Mucosa of rectum (tissue), 2 donors: ENCODE measurements around the gene PIP4K2C.
"Not testable (repeated sequence)": the region's sequence is repeated elsewhere in the genome, so short reads cannot be mapped to it uniquely, and the experiment has no call there.

ENCODE experiments used
- H3K27ac ChIP-seq, 2 donors: one replicate each; pipeline ENCODE4 v1.7.0; 2013; ENCODE audit warnings: inconsistent platforms in 2 of 2, low read depth in 2 of 2, low read length in 2 of 2
- H3K27me3 ChIP-seq, 2 donors: one replicate each; pipeline ENCODE4 v1.7.0; 2013; ENCODE audit warnings: low read length in 2 of 2; ENCODE audit not compliant: control insufficient read depth in 2 of 2, insufficient read depth in 2 of 2
- H3K36me3 ChIP-seq, 2 donors: one replicate each; pipeline ENCODE4 v1.7.0; 2013; ENCODE audit warnings: low read length in 2 of 2; ENCODE audit not compliant: control insufficient read depth in 2 of 2, insufficient read depth in 2 of 2
- H3K4me1 ChIP-seq, 2 donors: one replicate each; pipeline ENCODE4 v1.7.0; 2013; ENCODE audit warnings: low read length in 2 of 2, mild to moderate bottlenecking in 1 of 2; ENCODE audit not compliant: control insufficient read depth in 2 of 2, insufficient read depth in 2 of 2
- H3K4me3 ChIP-seq, 2 donors: one replicate each; pipeline ENCODE4 v1.7.0; 2013; ENCODE audit warnings: low read length in 2 of 2
- H3K9ac ChIP-seq, 2 donors: one replicate each; pipeline ENCODE4 v1.7.0; 2013; ENCODE audit warnings: low read length in 2 of 2, low read depth in 1 of 2, mild to moderate bottlenecking in 1 of 2
- H3K9me3 ChIP-seq, 2 donors: one replicate each; pipeline ENCODE4 v1.7.0; 2013; ENCODE audit warnings: low read length in 2 of 2; ENCODE audit not compliant: control insufficient read depth in 2 of 2
- donor health status: healthy.
- donor health status: Normal muscosa, but diverticular disease.

The PIP4K2C gene

DNA sequence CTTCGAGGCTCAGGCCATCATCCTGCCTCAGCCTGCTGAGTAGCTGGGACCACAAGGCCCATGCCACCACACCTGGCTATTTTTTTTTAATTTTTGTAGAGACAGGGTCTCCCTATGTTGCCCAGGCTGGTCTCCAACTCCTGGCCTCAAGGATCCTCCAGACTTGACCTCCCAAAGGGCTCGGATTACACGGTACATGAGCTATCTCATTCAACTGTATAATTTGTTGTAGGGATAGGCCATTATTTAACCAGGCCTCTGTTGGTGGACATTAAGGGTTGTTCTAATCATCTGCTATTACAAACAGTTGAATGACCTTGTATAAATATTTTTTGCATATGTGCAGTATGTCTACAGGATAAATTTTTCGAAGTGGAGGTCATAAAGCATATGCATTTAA, 32.1 kb upstream of the PIP4K2C start:
- no peak overlapping the region for H3K4me3 ChIP-seq
- H3K27me3 ChIP-seq: peaks cover 0 to 3% of the 10 kb centered on the region in 2 donors
- no peak overlapping the region for H3K9ac ChIP-seq
- H3K9me3 ChIP-seq: no peaks in the 10 kb centered on the region
- no peaks in the 10 kb centered on the region for H3K4me1 ChIP-seq
- H3K27ac ChIP-seq: no peak overlapping the region
- H3K36me3 ChIP-seq: no peaks in the 10 kb centered on the region

DNA sequence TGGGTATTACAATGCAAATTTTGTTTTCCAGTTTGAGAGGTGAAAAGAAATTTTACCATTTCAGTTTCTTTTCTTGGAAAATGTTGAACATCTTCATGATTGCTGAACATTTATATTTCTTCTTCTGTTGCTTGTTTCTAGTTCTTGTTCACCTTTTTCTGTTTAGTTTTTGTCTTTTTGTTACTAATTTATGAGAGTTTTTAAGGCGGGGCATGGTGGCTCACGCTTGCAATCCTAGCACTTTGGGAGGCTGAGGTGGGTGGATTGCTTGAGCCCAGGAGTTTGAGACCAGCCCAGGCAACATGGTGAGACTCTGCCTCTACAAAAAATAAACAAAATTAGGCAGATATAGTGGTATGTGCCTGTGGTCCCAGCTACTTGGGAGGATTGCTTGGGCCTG, 30.5 kb upstream of the PIP4K2C start:
- Histone ChIP-seq H3K36me3 (no peaks in the 10 kb centered on the region), H3K9ac (no peak overlapping the region), H3K4me1 (no peaks in the 10 kb centered on the region), H3K4me3 (no peak overlapping the region), H3K9me3 (no peaks in the 10 kb centered on the region), H3K27me3 (peaks cover 6% of the 10 kb centered on the region in 2 donors), H3K27ac (no peak overlapping the region)

DNA sequence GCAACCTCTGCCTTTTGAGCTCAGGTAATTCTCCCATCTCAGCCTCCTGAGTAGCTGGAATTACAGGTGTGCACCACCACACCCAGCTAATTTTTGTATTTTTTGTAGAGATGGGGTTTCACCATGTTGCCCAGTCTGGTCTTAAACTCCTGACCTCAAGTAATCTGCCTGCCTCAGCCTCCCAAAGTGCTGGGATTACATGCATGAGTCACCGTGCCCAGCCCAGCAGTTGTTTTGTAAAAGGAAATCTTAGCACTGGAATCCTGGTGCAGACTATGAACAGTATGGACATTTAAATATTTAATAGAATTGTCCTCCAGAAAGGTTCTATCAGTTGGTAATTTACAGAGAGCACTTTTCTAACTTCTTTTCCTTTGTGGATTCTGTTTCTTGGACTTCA, 29.9 kb upstream of the PIP4K2C start:
- H3K9ac ChIP-seq, H3K9me3 ChIP-seq, H3K4me3 ChIP-seq, H3K36me3 ChIP-seq, H3K27ac ChIP-seq, H3K4me1 ChIP-seq, H3K27me3 ChIP-seq: not testable (repeated sequence)

DNA sequence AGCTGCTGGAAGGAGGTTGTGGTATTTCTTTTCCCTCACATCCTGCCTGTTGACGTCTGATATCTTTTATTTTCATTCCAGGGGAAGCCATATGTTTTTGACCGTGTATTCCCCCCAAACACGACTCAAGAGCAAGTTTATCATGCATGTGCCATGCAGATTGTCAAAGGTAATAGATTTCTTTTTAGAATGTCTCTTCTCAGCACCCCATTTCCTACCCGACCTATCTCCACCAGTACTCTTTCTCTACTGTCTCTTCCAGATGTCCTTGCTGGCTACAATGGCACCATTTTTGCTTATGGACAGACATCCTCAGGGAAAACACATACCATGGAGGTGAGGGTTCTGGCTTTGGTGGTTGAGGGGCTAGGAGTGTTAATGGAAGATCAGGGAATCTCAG, 27.6 kb upstream of the PIP4K2C start:
- no peaks in the 10 kb centered on the region for H3K36me3 ChIP-seq
- H3K27me3 ChIP-seq: peaks cover 6% of the 10 kb centered on the region in 2 donors
- H3K9me3 ChIP-seq: no peaks in the 10 kb centered on the region
- H3K4me3 ChIP-seq: no peak overlapping the region
- H3K9ac ChIP-seq: no peak overlapping the region
- H3K27ac ChIP-seq: no peak overlapping the region
- no peaks in the 10 kb centered on the region for H3K4me1 ChIP-seq

DNA sequence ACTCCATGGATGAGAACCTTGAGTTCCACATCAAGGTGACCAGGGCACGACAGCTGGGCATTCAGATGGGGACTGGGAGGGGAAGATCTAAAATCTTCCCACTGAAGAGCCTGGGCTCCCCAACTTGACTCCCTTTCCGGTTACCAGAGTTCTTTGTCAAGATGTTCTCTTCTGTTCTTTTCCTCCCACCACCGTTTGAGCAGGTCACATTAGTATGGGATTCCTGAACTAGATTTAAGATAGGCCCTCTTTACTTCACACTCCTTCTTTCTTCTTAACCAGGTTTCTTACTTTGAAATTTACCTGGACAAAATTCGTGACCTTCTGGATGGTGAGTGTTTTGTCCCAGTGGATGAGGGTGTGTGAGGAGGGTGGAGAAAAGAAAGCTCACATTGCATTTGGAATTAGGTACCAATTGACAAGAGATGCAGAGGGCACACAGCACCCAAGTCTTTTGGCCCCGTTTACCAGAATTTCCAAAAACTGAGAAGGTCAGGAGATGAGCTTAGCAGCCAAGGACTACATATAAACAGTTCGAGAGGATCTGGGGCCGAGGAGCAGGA, 26.7 kb upstream of the PIP4K2C start:
- H3K9ac ChIP-seq: no peak overlapping the region
- H3K4me3 ChIP-seq: no peak overlapping the region
- no peaks in the 10 kb centered on the region for H3K36me3 ChIP-seq
- no peaks in the 10 kb centered on the region for H3K4me1 ChIP-seq
- no peaks in the 10 kb centered on the region for H3K9me3 ChIP-seq
- no peak overlapping the region for H3K27ac ChIP-seq
- H3K27me3 ChIP-seq: peaks cover 6% of the 10 kb centered on the region in 2 donors

DNA sequence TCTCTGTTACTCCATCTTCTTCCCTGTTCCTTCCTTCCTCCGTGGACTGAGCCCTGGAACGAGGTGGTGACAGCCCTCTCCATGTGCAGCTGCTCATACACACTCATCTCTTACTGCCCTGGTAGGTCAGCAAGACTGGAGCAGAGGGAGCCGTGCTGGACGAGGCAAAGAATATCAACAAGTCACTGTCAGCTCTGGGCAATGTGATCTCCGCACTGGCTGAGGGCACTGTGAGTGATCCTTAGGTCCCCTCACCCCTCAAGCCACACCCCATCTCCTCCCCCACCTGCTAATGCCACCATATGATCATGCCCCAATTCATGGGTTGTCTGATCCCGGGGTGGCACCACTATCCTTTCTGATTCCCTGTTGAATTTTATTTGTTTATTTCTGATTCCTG, 22.2 kb upstream of the PIP4K2C start:
- Histone ChIP-seq H3K4me1 (no peaks in the 10 kb centered on the region), H3K9ac (no peak overlapping the region), H3K4me3 (no peak overlapping the region), H3K9me3 (no peaks in the 10 kb centered on the region), H3K36me3 (no peaks in the 10 kb centered on the region), H3K27ac (no peak overlapping the region), H3K27me3 (peaks cover 3 to 6% of the 10 kb centered on the region in 2 donors)

DNA sequence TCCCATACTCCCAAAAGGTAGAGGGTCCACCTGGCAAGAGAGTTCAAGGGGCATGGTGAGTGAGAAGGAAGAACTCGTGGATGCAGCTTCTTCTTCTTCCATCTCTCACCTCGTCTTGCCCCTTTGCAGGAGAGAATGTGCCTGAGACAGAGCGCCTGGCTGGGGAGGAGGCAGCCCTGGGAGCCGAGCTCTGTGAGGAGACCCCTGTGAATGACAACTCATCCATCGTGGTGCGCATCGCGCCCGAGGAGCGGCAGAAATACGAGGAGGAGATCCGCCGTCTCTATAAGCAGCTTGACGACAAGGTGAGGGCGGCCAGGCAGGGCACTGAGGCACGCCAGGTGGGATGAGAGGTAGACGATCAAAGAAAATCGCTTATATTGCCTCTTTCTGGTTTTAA, 21.1 kb upstream of the PIP4K2C start:
- H3K27me3 ChIP-seq: peaks cover 0 to 1% of the 10 kb centered on the region in 2 donors
- H3K4me3 ChIP-seq: no peak overlapping the region
- H3K27ac ChIP-seq: no peak overlapping the region
- H3K9me3 ChIP-seq: no peaks in the 10 kb centered on the region
- H3K9ac ChIP-seq: no peak overlapping the region
- no peaks in the 10 kb centered on the region for H3K36me3 ChIP-seq
- no peaks in the 10 kb centered on the region for H3K4me1 ChIP-seq

- not testable (repeated sequence) for H3K9ac ChIP-seq, H3K4me1 ChIP-seq, H3K36me3 ChIP-seq, H3K9me3 ChIP-seq, H3K27me3 ChIP-seq, H3K27ac ChIP-seq, H3K4me3 ChIP-seq
Measured at GRCh38 chr12:57570438-57570837, 20.6 kb upstream of the PIP4K2C start.

DNA sequence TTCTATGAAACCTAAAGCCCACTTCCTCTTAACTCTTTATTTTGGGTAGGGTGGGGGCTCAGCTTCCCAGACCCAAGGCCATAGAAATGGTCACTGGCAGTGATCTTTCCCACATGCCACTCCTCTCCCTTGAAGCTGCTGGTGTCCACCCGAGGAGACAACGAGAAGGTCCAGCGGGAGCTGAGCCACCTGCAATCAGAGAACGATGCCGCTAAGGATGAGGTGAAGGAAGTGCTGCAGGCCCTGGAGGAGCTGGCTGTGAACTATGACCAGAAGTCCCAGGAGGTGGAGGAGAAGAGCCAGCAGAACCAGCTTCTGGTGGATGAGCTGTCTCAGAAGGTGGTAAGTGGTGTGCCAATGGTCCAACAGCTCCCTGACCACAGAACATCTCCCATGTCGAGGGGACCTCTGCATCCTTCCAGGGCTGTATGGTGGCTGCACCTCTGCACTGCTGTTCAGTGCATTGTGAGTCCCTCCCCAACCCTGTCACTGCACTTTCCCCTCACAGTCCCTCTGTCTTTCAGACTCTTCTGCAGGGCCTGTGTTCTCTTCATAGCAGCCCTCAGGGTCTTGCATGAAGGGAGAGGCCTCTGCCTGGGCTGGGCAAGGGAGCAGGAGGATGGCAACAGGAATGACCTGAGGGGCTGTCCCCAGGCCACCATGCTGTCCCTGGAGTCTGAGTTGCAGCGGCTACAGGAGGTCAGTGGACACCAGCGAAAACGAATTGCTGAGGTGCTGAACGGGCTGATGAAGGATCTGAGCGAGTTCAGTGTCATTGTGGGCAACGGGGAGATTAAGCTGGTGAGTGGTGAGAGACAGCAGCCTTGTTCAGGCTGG, 18.8 kb upstream of the PIP4K2C start:
- Histone ChIP-seq H3K4me3 (no peak overlapping the region), H3K4me1 (no peaks in the 10 kb centered on the region), H3K27me3 (no peaks in the 10 kb centered on the region), H3K9me3 (no peaks in the 10 kb centered on the region), H3K36me3 (no peaks in the 10 kb centered on the region), H3K27ac (no peak overlapping the region), H3K9ac (no peak overlapping the region)

DNA sequence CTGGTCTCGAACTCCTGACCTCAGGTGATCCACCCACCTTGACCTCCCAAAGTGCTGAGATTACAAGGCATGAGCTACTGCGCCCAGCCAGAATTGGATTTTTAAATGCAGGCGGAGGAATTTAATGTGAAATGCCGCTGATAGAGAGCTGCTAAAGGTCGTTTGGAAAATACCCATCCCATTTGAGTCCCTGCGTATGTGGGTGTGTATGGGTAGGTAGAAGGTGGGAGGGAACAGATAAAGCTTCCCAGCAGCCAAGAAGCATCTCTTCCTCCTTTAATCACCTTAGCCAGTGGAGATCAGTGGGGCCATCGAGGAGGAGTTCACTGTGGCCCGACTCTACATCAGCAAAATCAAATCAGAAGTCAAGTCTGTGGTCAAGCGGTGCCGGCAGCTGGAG, 16.2 kb upstream of the PIP4K2C start:
- no peaks in the 10 kb centered on the region for H3K36me3 ChIP-seq
- H3K9me3 ChIP-seq: no peaks in the 10 kb centered on the region
- no peak overlapping the region for H3K9ac ChIP-seq
- no peak overlapping the region for H3K4me3 ChIP-seq
- no peak overlapping the region for H3K27ac ChIP-seq
- H3K27me3 ChIP-seq: no peaks in the 10 kb centered on the region
- H3K4me1 ChIP-seq: no peaks in the 10 kb centered on the region
